ENCODE measurements around the gene THAP12. TPM values are rescaled to one million over a fixed set of nuclear protein-coding genes. Genes with fewer than 3 reads are reported as not detected.
"Not testable (repeated sequence)": the region's sequence is repeated elsewhere in the genome, so short reads cannot be mapped to it uniquely, and the experiment has no call there.

Gene THAP12
- total RNA-seq, 1 donor from 2014 or later, result 58.4 TPM

DNA sequence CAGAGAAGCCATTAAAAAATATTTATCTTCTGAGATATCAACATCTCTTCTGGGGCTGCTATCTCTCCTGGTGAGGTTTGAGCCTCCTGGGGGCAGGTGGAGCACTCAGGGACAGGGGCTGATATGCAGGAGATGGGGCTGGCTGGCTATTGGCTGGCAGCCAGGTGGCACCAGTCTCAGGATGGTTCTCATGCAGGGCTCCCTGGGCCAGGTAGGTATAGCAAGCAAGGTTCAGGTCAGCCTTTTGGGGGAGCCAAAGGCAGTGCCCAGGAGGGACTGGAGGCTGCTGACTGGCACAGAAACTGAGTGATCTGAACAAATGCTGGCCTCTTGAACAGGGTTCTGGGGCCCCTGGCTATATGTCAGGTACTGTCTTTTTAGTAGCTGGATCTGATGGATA lies 34.1 kb upstream of the THAP12 start:
- Mint-ChIP-seq H3K36me3 (no peaks in the 10 kb centered on the region), H3K9me3 (peaks cover 4% of the 10 kb centered on the region), H3K4me1 (no peaks in the 10 kb centered on the region), H3K27ac (no peak overlapping the region), H3K4me3 (no peak overlapping the region), H3K27me3 (ENCODE audit: low read depth) (no peaks in the 10 kb centered on the region)
- TF ChIP-seq, protein P1, sequence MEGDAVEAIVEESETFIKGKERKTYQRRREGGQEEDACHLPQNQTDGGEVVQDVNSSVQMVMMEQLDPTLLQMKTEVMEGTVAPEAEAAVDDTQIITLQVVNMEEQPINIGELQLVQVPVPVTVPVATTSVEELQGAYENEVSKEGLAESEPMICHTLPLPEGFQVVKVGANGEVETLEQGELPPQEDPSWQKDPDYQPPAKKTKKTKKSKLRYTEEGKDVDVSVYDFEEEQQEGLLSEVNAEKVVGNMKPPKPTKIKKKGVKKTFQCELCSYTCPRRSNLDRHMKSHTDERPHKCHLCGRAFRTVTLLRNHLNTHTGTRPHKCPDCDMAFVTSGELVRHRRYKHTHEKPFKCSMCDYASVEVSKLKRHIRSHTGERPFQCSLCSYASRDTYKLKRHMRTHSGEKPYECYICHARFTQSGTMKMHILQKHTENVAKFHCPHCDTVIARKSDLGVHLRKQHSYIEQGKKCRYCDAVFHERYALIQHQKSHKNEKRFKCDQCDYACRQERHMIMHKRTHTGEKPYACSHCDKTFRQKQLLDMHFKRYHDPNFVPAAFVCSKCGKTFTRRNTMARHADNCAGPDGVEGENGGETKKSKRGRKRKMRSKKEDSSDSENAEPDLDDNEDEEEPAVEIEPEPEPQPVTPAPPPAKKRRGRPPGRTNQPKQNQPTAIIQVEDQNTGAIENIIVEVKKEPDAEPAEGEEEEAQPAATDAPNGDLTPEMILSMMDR (IDR thresholded peaks at IDR 0.05; ENCODE audit: unreplicated experiment), result no peak
- DNase-seq (ENCODE audit: low spot score in 2 of 2, unreplicated experiment in 2 of 2), result no peak

DNA sequence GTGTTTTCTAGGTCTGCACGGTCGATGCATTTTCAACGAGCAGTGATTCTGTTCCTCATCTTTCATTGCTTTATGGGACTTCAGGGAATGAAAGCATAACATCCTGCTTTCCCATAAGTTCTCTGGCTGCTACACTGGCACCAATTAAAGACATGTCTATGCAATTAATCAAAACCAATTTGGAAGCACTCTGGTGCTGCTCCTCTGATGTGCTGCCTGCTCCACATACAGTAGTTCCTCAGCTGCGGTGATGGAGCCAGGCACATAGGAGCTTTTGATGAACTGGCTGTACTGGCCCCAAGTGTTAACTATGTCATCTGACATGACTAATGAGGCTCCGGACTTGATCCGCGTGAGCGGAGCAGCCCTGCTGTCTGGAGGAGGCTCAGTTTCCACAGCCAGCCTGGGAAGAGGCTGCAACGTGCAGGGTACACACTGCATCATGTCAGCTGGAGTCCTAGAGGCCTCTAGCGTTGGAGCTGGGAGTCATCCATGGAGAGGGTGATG lies 30.0 kb upstream of the THAP12 start:
- H3K36me3 Mint-ChIP-seq, result no peaks in the 10 kb centered on the region
- DNase-seq (ENCODE audit: low spot score in 2 of 2, unreplicated experiment in 2 of 2), result no peak
- H3K9me3 Mint-ChIP-seq, result no peaks in the 10 kb centered on the region
- no peak overlapping the region for H3K27ac Mint-ChIP-seq
- H3K4me1 Mint-ChIP-seq, result no peaks in the 10 kb centered on the region
- H3K4me3 Mint-ChIP-seq, result no peak overlapping the region
- TF ChIP-seq, protein P1 (IDR thresholded peaks at IDR 0.05; ENCODE audit: unreplicated experiment), result no peak
- no peaks in the 10 kb centered on the region for H3K27me3 Mint-ChIP-seq (ENCODE audit: low read depth)

DNA sequence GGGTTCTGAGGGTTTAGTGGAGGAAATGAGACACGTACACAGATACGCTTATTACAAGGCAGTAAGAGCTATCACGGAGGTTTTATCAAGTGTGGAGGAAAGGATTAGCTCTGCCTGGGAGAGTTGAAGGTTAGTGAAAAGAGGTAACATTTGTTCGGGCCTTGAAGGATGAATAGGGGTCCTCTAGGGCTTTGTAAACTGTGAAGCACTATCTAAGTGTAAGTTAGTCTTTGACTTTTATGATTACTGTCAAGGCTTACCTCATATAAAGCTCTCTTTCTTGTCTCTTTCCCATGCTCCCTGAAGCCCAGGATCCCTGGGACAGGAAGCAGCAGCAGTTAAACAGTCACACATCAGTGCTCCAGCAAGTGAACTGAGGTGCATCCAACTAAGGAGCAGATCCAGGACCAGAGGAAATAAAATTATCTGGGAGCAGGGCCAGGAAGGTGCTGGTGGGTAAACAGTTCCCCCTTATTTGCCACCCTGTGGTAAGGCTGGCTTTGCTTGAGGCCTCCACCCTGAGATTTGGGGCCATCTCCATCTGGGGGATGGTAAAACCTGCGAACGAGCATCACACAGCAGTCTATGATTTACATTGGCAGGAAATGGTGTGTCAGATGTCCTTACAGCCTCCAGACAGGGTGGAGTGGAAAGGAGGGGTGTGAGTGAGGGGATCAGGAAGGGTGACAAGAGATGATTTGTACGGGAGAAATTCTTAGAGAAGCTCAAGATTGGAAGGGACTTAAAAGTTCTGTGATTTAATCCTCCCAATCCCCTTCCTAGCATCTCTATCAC lies 27.4 kb upstream of the THAP12 start:
- no peak overlapping the region for H3K4me3 Mint-ChIP-seq
- H3K4me1 Mint-ChIP-seq, result no peaks in the 10 kb centered on the region
- no peak for DNase-seq (ENCODE audit: low spot score in 2 of 2, unreplicated experiment in 2 of 2)
- TF ChIP-seq, protein P1 (IDR thresholded peaks at IDR 0.05; ENCODE audit: unreplicated experiment), result no peak
- no peaks in the 10 kb centered on the region for H3K9me3 Mint-ChIP-seq
- no peak overlapping the region for H3K27ac Mint-ChIP-seq
- H3K36me3 Mint-ChIP-seq, result no peaks in the 10 kb centered on the region
- peaks cover 7% of the 10 kb centered on the region for H3K27me3 Mint-ChIP-seq (ENCODE audit: low read depth)

DNA sequence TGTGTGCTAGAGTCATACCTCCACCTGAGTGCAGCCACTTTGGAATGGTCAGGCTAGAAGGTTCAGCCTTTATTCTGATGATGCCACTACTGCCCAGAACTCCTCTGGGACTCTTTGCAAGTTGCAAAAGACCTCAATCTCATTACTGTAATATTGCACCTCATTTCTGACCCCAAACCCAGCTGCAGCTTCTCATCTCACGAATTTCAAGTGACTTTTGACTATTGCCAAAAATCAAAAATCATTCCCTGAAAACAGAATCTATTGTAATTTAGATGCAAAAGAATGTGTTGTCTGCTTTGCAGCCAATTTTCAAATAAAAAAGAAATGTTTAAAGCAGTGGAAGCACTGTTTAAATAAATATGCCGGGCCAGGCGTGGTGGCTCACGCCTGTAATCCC lies 25.4 kb upstream of the THAP12 start:
- Mint-ChIP-seq H3K36me3 (no peaks in the 10 kb centered on the region), H3K9me3 (no peaks in the 10 kb centered on the region), H3K4me3 (no peak overlapping the region), H3K4me1 (no peaks in the 10 kb centered on the region), H3K27me3 (ENCODE audit: low read depth) (peaks cover 7% of the 10 kb centered on the region), H3K27ac (no peak overlapping the region)
- DNase-seq (ENCODE audit: low spot score in 2 of 2, unreplicated experiment in 2 of 2), result no peak
- TF ChIP-seq, protein P1 (IDR thresholded peaks at IDR 0.05; ENCODE audit: unreplicated experiment), result no peak

DNA sequence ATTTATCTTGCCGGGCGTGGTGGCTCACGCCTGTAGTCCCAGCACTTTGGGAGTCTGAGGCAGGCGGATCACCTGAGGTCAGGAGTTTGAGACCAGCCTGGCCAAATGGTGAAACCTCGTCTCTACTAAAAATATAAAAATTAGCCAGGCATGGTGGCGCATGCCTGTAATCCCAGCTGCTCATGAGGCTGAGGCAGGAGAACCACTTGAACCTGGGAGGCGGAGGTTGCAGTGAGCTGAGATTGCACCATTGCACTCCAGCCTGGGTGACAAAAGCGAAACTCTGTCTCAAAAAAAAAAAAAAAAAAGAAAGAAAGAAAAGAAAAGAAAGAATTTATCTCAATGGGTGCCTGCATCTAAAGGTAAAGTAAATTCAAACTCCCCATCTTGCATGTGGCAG lies 20.6 kb upstream of the THAP12 start:
- H3K4me3 Mint-ChIP-seq; H3K9me3 Mint-ChIP-seq; H3K36me3 Mint-ChIP-seq; H3K27ac Mint-ChIP-seq; H3K27me3 Mint-ChIP-seq (ENCODE audit: low read depth); H3K4me1 Mint-ChIP-seq; DNase-seq (ENCODE audit: low spot score in 2 of 2, unreplicated experiment in 2 of 2): not testable (repeated sequence)

DNA sequence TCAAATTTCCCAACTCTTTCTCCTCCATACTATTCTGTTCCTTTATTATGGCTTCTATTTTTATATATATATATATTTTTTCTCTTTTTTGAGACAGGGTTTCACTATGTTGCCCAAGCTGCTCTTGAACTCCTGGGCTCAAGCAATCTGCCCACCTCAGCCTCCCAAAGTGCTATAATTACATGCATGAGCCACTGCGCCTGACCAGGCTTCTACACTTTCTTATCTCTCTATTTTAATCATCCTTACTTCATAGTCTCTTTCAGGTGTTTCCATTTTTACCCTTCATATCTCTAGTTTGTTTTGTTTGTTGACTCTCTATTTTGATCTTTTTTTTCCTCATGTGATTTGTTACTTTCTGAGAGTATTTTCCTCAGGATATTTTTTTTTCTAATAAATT lies 20.0 kb upstream of the THAP12 start:
- TF ChIP-seq, protein P1 (IDR thresholded peaks at IDR 0.05; ENCODE audit: unreplicated experiment), result no peak
- Mint-ChIP-seq H3K4me1 (no peaks in the 10 kb centered on the region), H3K27me3 (ENCODE audit: low read depth) (peaks cover 7% of the 10 kb centered on the region), H3K4me3 (no peak overlapping the region), H3K36me3 (no peaks in the 10 kb centered on the region), H3K27ac (no peak overlapping the region), H3K9me3 (no peaks in the 10 kb centered on the region)
- DNase-seq (ENCODE audit: low spot score in 2 of 2, unreplicated experiment in 2 of 2), result no peak
